Measurements from ENCODE around the gene ANXA1.

DNA sequence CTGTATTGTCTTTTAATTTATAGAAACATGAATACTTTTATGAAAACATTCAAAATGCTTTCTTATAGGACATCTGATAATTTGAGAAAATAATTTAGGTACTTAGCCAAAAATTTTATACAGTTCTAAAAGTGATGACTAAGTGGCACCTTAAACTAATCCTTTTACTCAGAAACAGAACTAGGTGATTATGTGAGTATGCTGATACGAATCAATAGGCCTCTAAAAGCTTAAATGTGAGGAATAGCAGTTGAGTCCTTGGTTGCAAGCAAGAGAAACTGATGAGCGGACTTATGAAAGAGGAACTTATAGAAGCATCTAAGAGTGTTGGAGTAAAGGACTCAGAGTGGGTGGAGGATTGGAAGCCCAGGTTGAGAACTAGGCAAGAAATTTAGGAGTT is 26.4 kb downstream of the ANXA1 start:
- TF ChIP-seq EZH2phosphoT487 (IDR thresholded peaks at IDR 0.05; ENCODE audit: low read length) (no peak), EZH2 (optimal IDR thresholded peaks at IDR 0.05; ENCODE audit: low read depth, low read length) (no peak)
- TF ChIP-seq, protein P1, sequence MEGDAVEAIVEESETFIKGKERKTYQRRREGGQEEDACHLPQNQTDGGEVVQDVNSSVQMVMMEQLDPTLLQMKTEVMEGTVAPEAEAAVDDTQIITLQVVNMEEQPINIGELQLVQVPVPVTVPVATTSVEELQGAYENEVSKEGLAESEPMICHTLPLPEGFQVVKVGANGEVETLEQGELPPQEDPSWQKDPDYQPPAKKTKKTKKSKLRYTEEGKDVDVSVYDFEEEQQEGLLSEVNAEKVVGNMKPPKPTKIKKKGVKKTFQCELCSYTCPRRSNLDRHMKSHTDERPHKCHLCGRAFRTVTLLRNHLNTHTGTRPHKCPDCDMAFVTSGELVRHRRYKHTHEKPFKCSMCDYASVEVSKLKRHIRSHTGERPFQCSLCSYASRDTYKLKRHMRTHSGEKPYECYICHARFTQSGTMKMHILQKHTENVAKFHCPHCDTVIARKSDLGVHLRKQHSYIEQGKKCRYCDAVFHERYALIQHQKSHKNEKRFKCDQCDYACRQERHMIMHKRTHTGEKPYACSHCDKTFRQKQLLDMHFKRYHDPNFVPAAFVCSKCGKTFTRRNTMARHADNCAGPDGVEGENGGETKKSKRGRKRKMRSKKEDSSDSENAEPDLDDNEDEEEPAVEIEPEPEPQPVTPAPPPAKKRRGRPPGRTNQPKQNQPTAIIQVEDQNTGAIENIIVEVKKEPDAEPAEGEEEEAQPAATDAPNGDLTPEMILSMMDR (IDR thresholded peaks at IDR 0.05; ENCODE audit: low read length): no peak

All from MM.1S (cell line).